Measurements from ENCODE around the gene DEFB131B. TPM values are rescaled to one million over a fixed set of nuclear protein-coding genes. Genes with fewer than 3 reads are reported as not detected.
"Not testable (repeated sequence)": the region's sequence is repeated elsewhere in the genome, so short reads cannot be mapped to it uniquely, and the experiment has no call there.

Gene DEFB131B
- total RNA-seq, 1 donor from 2014 or later: not detected

DNA sequence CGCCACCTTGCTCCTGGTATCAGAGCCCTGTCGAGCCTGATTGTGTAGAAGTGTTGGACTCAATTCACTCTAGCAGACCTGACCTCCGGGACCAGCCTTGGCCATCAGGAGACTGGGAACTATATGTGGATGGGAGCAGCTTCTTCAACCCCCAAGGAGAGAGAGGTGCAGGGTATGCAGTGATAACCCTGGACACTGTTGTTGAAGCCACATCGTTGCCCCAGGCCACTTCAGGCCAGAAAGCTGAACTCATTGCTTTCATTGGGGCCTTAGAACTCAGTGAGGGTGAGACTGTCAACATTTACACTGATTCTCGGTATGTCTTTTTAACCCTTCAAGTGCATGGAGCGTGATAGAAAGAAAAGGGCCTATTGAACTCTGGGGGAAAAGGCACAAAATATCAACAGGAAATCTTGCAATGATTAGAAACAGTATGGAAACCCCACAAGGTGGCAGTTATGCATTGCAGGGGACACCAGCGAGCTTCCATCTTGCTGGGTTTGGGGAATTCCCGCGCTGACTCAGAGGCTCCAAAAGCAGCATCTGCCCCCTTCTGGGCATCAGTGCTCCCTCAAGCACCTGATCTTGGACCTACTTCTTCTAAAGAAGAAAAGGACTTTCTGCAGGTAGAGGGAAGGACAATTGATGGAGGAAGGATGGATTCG lies 33.2 kb downstream of the DEFB131B start:
- DNase-seq (ENCODE audit: low spot score): not testable (repeated sequence)

DNA sequence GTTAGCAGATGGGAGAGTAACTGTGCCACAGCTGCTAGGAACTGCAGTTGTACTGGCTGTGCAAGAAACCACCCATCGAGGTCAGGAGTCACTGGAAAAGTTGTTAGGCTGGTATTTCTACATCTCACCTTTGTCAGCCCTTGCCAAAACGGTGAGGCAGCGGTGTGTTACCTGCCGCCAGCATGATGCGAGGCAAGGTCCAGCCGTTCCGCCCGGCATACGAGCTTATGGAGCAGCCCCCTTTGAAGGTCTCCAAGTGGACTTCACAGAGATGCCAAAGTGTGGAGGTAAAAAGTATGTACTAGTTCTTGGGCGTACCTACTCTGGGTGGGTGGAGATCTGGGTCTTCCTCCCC lies 33.7 kb downstream of the DEFB131B start:
- DNase-seq (ENCODE audit: low spot score): not testable (repeated sequence)

DNA sequence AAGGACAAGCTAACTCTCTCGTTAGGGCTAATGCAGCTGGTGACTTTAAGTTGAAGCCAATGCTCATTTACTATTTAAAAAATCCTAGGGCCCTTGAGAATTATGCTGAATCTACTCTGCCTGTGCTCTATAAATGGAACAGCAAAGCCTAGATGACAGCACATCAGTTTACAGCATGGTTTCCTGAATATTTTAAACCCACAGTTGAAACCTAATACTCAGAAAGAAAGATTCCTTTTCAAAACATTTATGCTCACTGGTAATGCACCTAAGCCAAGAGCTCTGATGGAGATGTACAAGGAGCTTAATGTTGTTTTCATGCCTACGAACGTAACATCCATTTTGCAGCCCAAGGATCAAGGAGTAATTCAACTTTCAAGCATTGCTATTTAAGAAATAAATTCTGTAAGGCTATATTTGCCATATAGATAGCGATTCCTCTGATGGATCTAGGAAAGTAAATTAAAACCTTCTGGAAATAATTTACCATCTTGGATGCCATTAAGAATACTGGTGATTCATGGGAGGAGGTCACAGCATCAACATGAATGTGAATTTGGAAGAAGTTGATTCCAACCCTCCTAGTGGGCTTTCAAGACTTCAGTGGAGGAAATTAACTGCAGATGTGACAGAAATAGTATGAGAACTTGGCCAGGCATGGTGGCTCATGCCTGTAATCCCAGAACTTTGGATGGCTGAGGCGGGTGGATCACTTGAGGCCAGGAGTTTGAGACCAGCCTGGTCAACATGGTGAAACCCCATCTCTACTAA lies 35.7 kb downstream of the DEFB131B start:
- no peak for DNase-seq (ENCODE audit: low spot score)

DNA sequence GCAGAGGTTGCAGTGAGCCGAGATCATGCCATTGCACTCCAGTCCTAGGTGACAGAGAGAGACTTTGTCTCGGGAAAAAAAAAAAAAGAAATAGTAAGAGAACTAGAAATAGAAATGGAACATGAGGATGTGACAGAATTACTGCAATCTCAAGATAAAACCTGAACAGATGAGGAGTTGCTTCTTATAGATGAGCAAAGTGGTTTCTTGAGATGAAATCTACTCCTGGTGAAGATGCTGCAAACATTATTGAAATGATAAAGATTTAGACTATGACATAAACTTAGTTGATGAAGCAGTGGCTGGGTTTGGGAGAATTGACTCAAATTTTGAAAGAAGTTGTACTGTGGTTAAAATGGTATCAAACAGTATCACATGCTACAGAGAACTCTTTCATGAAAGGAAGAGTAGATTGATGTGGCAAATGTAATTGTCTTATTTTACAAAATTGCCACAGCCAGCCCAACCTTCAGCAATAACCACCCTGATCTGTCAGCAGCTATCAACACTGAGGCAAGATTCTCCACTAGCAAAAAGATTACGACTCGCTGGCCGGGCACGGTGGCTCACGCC lies 36.5 kb downstream of the DEFB131B start:
- DNase-seq (ENCODE audit: low spot score): no peak

DNA sequence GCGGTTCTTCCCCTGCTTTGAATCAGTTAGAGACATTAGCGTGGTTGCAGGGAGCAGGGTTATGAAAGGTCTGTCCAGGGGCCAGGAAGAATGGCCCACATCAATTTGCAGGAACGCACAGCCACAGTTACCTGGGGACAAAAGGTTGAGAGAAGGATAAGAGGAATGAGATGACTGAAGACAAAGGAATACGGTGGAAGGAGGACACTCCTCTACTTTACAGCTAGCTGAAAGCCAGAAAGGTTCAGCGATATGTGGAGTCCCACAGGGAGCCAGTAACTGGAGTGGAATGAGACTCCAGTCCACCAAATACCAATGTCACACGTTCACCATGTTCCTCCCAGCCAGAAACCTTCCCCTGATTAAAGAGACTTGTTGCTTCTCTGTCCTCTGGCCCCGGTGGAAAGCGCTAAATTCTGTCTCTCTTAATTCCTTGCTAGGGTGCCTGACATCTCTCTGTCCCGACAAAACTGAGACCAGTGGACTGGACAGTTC lies 39.4 kb downstream of the DEFB131B start:
- DNase-seq (ENCODE audit: low spot score): no peak

DNA sequence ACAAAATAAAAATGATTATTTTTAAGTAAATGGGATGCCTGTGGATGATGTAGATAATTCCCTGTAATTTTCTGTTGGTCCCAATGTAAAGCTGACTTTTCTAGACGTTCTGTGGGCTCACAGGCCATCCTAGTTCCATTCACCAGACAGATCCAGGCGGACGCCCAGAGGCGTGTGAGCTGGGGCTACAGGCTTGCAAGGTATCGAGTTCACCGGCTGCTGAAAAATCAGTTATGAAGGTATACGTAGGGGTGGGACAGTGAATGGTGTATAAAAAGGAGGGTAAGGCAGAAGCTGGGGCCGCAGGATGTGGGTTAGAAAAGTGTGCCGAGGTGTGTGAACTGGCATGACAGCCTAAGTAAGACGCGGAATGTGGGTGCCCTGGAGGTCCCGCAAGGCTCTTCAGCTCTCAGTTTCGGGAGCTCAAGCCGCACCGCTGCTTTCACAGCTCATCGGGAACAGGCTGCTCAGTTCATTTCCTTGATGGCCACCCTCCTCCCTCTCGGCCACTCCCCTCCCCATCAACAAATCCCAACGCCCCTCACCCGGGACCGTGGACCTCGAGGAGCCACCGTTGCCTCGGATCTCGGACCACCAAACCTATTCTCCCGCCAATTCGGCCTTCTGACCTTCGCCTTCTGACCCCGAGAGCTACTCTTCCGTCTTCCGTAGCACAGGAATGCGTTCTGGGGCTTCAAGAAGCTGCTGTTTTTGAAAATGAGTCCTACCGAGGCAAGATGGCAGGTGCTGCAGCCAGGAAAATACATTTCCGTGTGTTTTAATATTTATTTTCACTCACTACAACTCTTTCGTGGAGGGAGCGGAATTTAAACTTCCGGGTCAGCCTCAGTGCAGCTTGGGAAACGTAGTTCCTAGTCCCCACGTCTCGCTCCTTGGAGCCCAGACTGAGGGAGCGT lies 49.8 kb downstream of the DEFB131B start, which contains the start of gene XNDC1N:
Gene XNDC1N (minus strand): TSS at position 775 of the 917 bp plus-strand sequence. CDS start 5,241 bp downstream, outside the sequence.
- no peak for DNase-seq (ENCODE audit: low spot score)

DNA sequence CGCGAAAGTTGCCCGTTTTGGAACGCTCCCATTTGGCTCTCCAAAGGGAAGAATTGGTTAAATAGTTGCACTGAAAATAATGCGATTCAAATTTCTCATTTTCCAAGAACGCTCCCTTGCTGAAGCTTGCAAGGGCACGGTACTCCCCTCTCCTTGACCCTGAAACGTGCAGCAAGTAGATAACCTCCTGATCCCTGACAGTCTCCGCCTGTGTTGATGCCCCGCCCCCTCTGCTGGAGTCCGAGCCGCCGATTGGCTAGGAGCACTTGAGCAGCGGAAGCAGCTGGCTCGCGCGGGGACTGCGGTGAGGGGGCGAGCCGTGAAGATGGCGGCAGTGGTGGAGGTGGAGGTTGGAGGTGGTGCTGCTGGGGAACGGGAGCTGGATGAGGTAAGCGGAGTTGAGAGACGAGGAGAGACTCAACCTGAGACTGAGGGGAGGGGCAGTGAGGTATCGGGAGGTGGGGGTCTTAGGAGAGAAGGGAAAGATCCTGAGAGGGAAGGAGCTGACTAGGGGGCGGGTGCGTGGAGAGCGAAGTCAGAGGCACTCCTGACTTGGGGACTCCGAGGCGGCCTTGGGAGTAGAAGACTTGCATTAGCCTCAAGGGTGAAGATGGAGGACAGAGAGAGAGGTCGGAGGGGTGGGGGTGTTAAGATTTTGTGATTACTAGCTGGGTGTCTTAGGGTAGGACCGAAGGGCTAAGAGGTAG lies 50.6 kb downstream of the DEFB131B start, which contains the start of gene RNF121:
Gene RNF121 (plus strand): TSS at position 310 of the 707 bp plus-strand sequence. CDS start 16 bp downstream, at position 326.
- peak; percentile 98 for DNase-seq (ENCODE audit: low spot score)

DNA sequence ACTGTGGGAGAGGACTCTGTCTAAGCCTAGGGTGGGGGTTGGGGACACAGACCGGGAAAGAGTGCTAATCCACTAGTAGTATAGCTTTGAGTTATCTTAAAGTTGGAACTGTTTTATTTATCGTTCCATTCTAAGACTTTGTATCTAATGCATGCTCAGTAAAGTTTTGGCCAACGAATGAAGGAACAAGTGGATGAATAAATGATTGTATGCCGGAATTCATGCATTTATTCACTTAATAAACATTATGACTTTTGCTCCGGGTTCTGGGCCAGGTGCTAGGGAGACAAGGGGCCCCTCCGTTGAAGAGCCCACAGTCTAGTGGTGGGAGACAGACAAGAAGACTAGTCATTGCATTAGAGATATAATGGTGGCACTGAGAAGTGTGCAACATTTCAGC lies 51.2 kb downstream of the DEFB131B start:
- no peak for DNase-seq (ENCODE audit: low spot score)

DNA sequence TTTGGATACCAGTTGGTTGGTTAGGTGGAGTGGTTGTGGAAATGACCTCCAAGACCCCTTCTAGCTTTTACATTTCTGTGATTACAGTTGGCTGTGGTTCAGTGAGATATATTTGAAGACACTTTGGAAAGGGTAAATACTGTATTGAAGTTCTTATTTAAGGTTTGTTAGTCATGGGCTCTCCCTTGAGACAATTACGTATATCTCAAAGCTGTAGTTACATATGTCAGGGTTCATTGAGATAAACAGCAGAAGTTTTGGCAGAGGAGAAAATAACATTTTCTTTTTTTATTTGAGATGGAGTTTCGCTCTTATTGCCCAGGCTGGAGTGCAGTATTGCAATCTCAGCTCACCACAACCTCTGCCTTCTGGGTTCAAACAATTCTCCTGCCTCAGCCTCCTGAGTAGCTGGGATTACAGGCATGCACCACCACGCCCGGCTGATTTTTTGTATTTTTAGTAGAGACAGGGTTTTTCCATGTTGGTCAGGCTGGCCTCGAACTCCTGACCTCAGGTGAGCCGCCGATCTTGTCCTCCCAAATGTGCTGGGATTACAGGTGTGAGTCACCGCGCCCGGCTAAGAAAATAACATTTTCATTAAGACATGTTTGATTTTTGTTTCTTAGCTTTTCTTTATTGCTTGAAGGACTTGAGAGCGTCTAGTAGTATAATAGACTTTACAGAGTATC lies 52.4 kb downstream of the DEFB131B start:
- DNase-seq (ENCODE audit: low spot score): no peak

DNA sequence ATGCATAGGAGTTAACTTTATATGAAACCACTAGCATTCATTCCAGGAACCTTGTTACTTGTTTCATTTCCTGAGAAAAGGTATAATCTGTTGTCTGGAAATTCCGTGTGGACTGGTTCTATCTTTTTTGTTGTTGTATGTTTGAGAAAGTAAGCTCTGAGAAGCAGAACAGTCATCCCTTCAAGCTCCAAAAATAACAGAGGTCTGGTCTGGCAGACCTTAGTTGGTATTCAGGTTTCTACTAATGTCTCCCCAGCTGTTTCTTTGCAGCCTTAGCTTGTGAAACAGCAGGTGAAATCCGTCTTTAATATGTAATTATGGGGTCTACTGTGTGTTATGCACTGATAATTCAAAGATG lies 53.0 kb downstream of the DEFB131B start:
- DNase-seq (ENCODE audit: low spot score): no peak

DNA sequence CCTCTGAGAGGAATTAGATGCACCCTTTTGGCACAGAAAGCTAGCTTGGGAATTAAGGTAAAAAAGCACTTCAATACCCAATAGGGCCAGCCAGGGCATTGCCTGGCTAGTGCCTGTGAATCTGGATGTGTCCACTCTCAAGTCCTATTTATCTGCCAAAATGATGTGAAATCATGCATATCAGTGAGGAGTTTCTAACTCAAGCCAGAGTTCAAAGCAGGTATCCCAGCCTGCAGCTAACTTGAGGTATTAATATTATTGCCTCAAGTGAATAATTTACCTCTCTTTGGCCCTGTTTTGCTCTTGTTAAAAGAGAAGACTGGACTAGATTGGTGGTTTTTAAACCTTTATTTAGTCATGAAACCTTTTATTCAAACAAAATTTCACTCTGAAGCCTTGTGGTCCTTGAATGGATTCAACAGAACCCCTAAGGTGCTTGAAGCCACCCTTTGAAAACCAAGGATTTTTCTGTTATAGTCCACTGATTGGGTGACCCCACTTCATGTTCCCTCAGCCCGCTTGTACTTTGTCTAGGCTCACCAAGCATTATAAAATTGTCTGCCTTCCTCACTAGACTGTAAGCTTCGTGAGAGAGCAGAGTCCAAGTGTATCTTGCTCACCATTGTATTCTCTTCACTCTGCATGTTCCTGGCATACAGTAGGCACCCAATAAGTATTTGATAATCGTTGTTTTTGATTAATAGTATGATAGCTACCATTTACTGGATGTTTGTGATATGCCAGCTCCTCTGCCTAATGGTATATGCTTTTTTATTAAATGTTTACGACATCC lies 55.1 kb downstream of the DEFB131B start:
- no peak for DNase-seq (ENCODE audit: low spot score)

Other genes starting within 250 kb of the DEFB131B start
- not detected for gene DEFB108B, start 45.3 kb upstream of the DEFB131B start, total RNA-seq
- gene XNDC1N, start 50.1 kb downstream of the DEFB131B start, total RNA-seq: 2.9 TPM
- gene RNF121, start 50.6 kb downstream of the DEFB131B start, total RNA-seq: 27.2 TPM
- 13.1 TPM for gene IL18BP, start 120.5 kb downstream of the DEFB131B start, total RNA-seq
- gene NUMA1, start 202.1 kb downstream of the DEFB131B start, total RNA-seq: 100 TPM
- 7.0 TPM for gene LRRC51, start 202.4 kb downstream of the DEFB131B start, total RNA-seq
- gene LAMTOR1, start 224.8 kb downstream of the DEFB131B start, total RNA-seq: 117 TPM
- gene TOMT, start 227.5 kb downstream of the DEFB131B start, total RNA-seq: not detected
- gene ANAPC15, start 234.2 kb downstream of the DEFB131B start, total RNA-seq: 29.1 TPM

All from mesenteric fat pad (tissue), 1 donor.